Measurements from ENCODE around the gene GPRASP3. TPM values are rescaled to one million over a fixed set of nuclear protein-coding genes. Genes with fewer than 3 reads are reported as not detected.

The GPRASP3 gene
- total and polyA plus RNA-seq, 5 donors from 2014 or later, result 0.30 to 2.1 (median 1.4) TPM

DNA sequence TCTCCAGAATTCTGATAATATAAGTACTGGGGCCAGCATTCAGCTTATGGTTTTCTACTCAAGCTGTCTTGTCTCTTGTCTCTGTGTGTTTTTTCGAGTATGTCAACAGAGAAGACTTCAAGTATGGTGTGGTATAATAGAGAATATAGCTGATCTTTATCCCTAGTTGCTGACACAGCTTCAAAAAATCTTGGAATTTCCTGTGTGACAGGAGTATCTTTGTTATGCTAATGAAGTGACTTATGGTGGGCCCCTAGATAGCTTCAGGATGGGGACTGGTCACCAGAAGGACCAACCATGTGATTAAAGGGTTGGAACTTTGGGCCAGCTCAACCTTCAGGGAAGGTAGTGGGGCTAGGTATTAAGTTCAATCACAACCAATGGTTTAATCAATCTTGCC lies 2.9 kb downstream of the GPRASP3 start:
- Mint-ChIP-seq H3K4me1 (peaks cover 2 to 20% (median 15%) of the 10 kb centered on the region in 4 donors), H3K27me3 (no peaks in the 10 kb centered on the region), H3K9me3 (peaks cover 0 to 1% (median 0%) of the 10 kb centered on the region in 7 donors), H3K36me3 (peaks cover 3% of the 10 kb centered on the region), H3K27ac (no peak overlapping the region), H3K4me3 (no peak overlapping the region)
- H3K27me3 ChIP-seq (ENCODE audit: control insufficient read depth, insufficient read depth, low read length), result no peaks in the 10 kb centered on the region
- H3K36me3 ChIP-seq (ENCODE audit: control insufficient read depth, insufficient read depth, low read length), result no peaks in the 10 kb centered on the region
- no peaks in the 10 kb centered on the region for H3K9me3 ChIP-seq (ENCODE audit: control insufficient read depth in 2 of 2, low read length in 2 of 2)
- no peak overlapping the region for H3K4me3 ChIP-seq (ENCODE audit: low read depth, low read length)
- H3K4me1 ChIP-seq (ENCODE audit: control insufficient read depth, insufficient read depth, low read length, poor library complexity, severe bottlenecking), result peaks cover 6% of the 10 kb centered on the region
- no peak for DNase-seq
- no peak overlapping the region for H3K27ac ChIP-seq (ENCODE audit: insufficient read depth, low read length, poor library complexity, severe bottlenecking)
- no peak for ATAC-seq (ENCODE audit: low read depth in 2 of 2)

DNA sequence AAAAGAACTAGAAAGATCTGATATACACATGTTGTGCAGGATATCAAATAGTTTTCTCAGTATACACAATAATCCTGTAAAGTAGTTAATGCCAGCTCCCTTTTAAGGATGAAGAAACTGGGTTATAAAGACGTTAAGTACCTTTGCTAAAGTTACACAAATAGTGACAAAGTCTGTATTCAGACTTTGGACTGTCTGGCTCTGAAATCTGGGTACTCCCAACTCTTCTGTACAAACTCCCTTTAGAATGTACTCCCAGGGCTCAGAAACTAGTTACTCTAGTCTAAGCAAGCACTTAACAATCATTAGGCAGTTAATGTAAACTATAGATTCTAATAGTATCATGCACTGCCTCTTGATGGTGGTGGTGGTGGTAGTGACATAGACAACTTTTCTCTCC lies 7.2 kb downstream of the GPRASP3 start:
- no peaks in the 10 kb centered on the region for H3K9me3 ChIP-seq (ENCODE audit: control insufficient read depth in 2 of 2, low read length in 2 of 2)
- ATAC-seq (ENCODE audit: low read depth in 2 of 2), result no peak
- Mint-ChIP-seq H3K4me3 (no peak overlapping the region), H3K27ac (no peak overlapping the region), H3K36me3 (peaks cover 3% of the 10 kb centered on the region), H3K27me3 (no peaks in the 10 kb centered on the region), H3K4me1 (peaks cover 0 to 4% (median 1%) of the 10 kb centered on the region in 4 donors), H3K9me3 (no peaks in the 10 kb centered on the region)
- H3K27me3 ChIP-seq (ENCODE audit: control insufficient read depth, insufficient read depth, low read length), result no peaks in the 10 kb centered on the region
- no peak for DNase-seq
- H3K27ac ChIP-seq (ENCODE audit: insufficient read depth, low read length, poor library complexity, severe bottlenecking), result no peak overlapping the region
- H3K4me1 ChIP-seq (ENCODE audit: control insufficient read depth, insufficient read depth, low read length, poor library complexity, severe bottlenecking), result no peaks in the 10 kb centered on the region
- H3K4me3 ChIP-seq (ENCODE audit: low read depth, low read length), result no peak overlapping the region
- H3K36me3 ChIP-seq (ENCODE audit: control insufficient read depth, insufficient read depth, low read length), result no peaks in the 10 kb centered on the region

DNA sequence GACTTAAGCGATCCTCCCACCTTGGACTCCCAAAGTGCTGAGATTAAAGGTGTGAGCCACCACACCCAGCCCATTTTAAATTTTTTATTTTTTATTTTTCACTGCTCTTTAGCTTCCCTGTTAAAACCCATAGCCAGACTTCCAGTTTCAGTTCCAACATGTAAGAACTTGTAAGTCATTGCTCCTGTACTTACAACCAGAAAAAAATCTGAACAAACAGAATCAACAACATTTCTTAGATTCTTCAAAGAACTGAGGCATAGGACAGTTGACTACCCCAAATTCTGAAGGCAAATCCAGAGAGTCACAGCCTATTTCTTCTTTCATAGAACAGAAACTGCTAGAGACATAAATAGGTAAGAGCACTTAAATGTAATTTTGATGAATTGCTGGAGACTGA lies 8.1 kb downstream of the GPRASP3 start:
- H3K9me3 Mint-ChIP-seq, result no peaks in the 10 kb centered on the region
- peaks cover 3% of the 10 kb centered on the region for H3K36me3 Mint-ChIP-seq
- Histone ChIP-seq H3K4me3 (ENCODE audit: low read depth, low read length) (no peak overlapping the region), H3K36me3 (ENCODE audit: control insufficient read depth, insufficient read depth, low read length) (no peaks in the 10 kb centered on the region), H3K27ac (ENCODE audit: insufficient read depth, low read length, poor library complexity, severe bottlenecking) (no peak overlapping the region), H3K9me3 (ENCODE audit: control insufficient read depth in 2 of 2, low read length in 2 of 2) (no peaks in the 10 kb centered on the region), H3K27me3 (ENCODE audit: control insufficient read depth, insufficient read depth, low read length) (no peaks in the 10 kb centered on the region), H3K4me1 (ENCODE audit: control insufficient read depth, insufficient read depth, low read length, poor library complexity, severe bottlenecking) (no peaks in the 10 kb centered on the region)
- H3K27ac Mint-ChIP-seq, result no peak overlapping the region
- H3K4me1 Mint-ChIP-seq, result peaks cover 0 to 4% (median 1%) of the 10 kb centered on the region in 4 donors
- DNase-seq (no peak), ATAC-seq (ENCODE audit: low read depth in 2 of 2) (no peak)
- H3K27me3 Mint-ChIP-seq, result no peaks in the 10 kb centered on the region
- no peak overlapping the region for H3K4me3 Mint-ChIP-seq

DNA sequence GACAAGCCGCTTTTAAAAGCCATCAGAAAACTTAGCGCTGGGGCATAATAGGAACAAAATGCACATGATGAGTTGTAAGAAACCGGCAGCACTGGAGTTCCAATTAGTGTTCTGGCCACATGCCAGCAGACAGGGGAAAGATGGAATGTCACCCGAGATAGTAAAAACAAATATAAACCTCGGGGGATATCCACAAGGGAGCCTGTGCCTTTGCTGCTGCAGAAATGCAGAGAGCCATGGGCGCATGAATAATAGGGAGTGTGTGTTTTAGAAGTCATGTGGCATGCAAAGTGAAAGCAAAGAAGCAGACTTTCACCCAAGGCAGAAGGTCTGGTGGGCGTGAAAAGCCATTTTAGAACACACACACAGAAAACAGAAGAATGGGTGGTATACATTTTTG lies 19.1 kb downstream of the GPRASP3 start:
- Histone ChIP-seq H3K4me1 (ENCODE audit: control insufficient read depth, insufficient read depth, low read length, poor library complexity, severe bottlenecking) (no peaks in the 10 kb centered on the region), H3K27me3 (ENCODE audit: control insufficient read depth, insufficient read depth, low read length) (no peaks in the 10 kb centered on the region), H3K36me3 (ENCODE audit: control insufficient read depth, insufficient read depth, low read length) (no peaks in the 10 kb centered on the region), H3K9me3 (ENCODE audit: control insufficient read depth in 2 of 2, low read length in 2 of 2) (no peaks in the 10 kb centered on the region), H3K4me3 (ENCODE audit: low read depth, low read length) (no peak overlapping the region), H3K27ac (ENCODE audit: insufficient read depth, low read length, poor library complexity, severe bottlenecking) (no peak overlapping the region)
- ATAC-seq (ENCODE audit: low read depth in 2 of 2) (no peak), DNase-seq (no peak)
- Mint-ChIP-seq H3K27me3 (no peaks in the 10 kb centered on the region), H3K4me3 (no peak overlapping the region), H3K9me3 (no peaks in the 10 kb centered on the region), H3K36me3 (no peaks in the 10 kb centered on the region), H3K4me1 (no peaks in the 10 kb centered on the region), H3K27ac (no peak overlapping the region)

DNA sequence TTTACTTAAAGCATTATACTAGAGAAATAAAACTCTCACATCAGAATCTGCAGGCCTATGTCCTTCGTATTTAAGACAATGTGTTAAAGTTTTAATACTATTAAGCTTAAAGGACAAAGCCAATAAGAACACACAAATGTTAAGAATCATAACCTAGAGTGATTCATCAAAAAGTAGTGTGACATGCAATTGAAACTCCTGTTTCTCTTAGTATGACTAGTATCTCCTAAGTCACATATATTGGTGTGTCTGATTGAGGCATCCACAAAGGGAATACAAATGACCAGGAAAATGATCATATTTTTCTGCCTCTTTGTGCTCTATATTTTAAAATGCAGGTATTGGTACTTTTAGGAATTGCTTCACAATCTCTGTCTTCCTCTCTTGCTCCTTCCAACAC lies 23.8 kb downstream of the GPRASP3 start:
- no peaks in the 10 kb centered on the region for H3K9me3 Mint-ChIP-seq
- Histone ChIP-seq H3K9me3 (ENCODE audit: control insufficient read depth in 2 of 2, low read length in 2 of 2) (no peaks in the 10 kb centered on the region), H3K27ac (ENCODE audit: insufficient read depth, low read length, poor library complexity, severe bottlenecking) (no peak overlapping the region), H3K4me1 (ENCODE audit: control insufficient read depth, insufficient read depth, low read length, poor library complexity, severe bottlenecking) (peaks cover 2% of the 10 kb centered on the region), H3K4me3 (ENCODE audit: low read depth, low read length) (no peak overlapping the region), H3K36me3 (ENCODE audit: control insufficient read depth, insufficient read depth, low read length) (no peaks in the 10 kb centered on the region), H3K27me3 (ENCODE audit: control insufficient read depth, insufficient read depth, low read length) (no peaks in the 10 kb centered on the region)
- no peak overlapping the region for H3K27ac Mint-ChIP-seq
- no peaks in the 10 kb centered on the region for H3K27me3 Mint-ChIP-seq
- peak overlapping the region in 1 of 4 donors; percentile 88 for H3K4me3 Mint-ChIP-seq
- ATAC-seq (ENCODE audit: low read depth in 2 of 2) (no peak), DNase-seq (no peak)
- peaks cover 0 to 4% (median 2%) of the 10 kb centered on the region in 4 donors for H3K4me1 Mint-ChIP-seq
- no peaks in the 10 kb centered on the region for H3K36me3 Mint-ChIP-seq

DNA sequence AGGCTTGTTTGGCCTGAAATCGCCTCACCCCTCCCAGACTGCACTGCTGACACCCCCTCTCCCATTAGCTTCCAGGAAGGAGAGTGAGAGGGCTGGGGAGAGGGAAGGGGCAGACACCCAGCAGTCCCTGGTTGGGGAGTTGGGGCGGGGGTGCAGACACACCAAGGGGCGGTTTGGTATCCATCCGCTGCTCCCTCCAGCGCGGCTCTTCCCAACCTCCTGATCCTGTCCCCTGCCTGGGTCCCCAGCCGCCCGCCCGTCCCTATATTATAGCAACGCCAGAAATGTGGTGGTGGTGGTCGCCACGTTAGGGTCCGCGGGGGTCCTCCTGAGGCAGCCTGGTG lies 24.9 kb downstream of the GPRASP3 start:
- Mint-ChIP-seq H3K4me1 (peaks cover 0 to 4% (median 2%) of the 10 kb centered on the region in 4 donors), H3K9me3 (no peaks in the 10 kb centered on the region), H3K27me3 (no peaks in the 10 kb centered on the region), H3K36me3 (no peaks in the 10 kb centered on the region), H3K4me3 (peak overlapping the region; percentile 51 to 89 (median 84)), H3K27ac (no peak overlapping the region)
- no peak overlapping the region for H3K27ac ChIP-seq (ENCODE audit: insufficient read depth, low read length, poor library complexity, severe bottlenecking)
- peaks cover 2% of the 10 kb centered on the region for H3K4me1 ChIP-seq (ENCODE audit: control insufficient read depth, insufficient read depth, low read length, poor library complexity, severe bottlenecking)
- no peak for ATAC-seq (ENCODE audit: low read depth in 2 of 2)
- no peaks in the 10 kb centered on the region for H3K9me3 ChIP-seq (ENCODE audit: control insufficient read depth in 2 of 2, low read length in 2 of 2)
- H3K4me3 ChIP-seq (ENCODE audit: low read depth, low read length), result no peak overlapping the region
- DNase-seq, result no peak
- no peaks in the 10 kb centered on the region for H3K36me3 ChIP-seq (ENCODE audit: control insufficient read depth, insufficient read depth, low read length)
- H3K27me3 ChIP-seq (ENCODE audit: control insufficient read depth, insufficient read depth, low read length), result no peaks in the 10 kb centered on the region

DNA sequence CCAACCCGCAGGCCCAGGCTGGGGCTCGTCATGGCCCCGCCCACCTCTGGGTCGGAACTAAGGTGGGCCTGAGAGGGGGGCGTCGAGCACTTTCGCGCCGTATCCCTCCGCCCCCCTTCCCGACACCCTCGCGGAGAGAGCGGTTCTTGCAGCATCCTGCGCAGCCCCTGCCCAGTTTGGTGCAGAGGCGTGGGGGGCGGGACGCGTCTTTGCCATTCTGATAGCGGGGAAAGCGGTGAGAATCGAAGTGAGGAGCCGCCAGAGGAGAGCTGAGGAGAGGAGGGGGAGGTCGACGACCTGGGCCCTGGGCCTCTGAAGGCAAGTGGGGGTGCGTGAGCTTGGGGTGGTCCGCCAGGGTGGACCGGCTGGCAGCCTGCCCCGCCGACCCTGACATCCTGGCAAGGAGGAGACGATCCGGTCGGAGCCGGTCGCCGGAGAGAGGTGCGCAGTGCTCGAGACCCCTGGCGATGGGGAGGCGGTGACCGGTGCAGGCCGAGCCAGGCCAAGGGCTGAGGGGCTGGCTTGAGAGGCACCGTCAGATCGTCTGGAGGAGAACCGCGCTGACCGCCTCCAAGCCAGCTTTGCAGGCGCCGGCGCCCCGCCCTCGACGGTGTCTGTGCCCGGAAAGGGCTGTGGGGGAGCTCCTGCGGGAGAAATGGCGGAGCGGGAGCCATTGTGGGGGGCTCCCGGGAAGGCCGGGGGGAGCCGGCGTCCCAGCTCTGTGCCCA lies 25.5 kb downstream of the GPRASP3 start:
- peaks cover 2% of the 10 kb centered on the region for H3K4me1 ChIP-seq (ENCODE audit: control insufficient read depth, insufficient read depth, low read length, poor library complexity, severe bottlenecking)
- no peaks in the 10 kb centered on the region for H3K36me3 ChIP-seq (ENCODE audit: control insufficient read depth, insufficient read depth, low read length)
- no peak overlapping the region for H3K4me3 ChIP-seq (ENCODE audit: low read depth, low read length)
- H3K9me3 Mint-ChIP-seq, result no peaks in the 10 kb centered on the region
- H3K4me3 Mint-ChIP-seq, result peak overlapping the region in 3 of 4 donors; percentile 51 to 89 (median 79)
- H3K27ac ChIP-seq (ENCODE audit: insufficient read depth, low read length, poor library complexity, severe bottlenecking), result no peak overlapping the region
- no peaks in the 10 kb centered on the region for H3K27me3 Mint-ChIP-seq
- H3K4me1 Mint-ChIP-seq, result peaks cover 0 to 4% (median 2%) of the 10 kb centered on the region in 4 donors
- ATAC-seq (ENCODE audit: low read depth in 2 of 2) (peak in 1 of 2 donors; percentile 42), DNase-seq (no peak)
- no peaks in the 10 kb centered on the region for H3K27me3 ChIP-seq (ENCODE audit: control insufficient read depth, insufficient read depth, low read length)
- no peaks in the 10 kb centered on the region for H3K36me3 Mint-ChIP-seq
- no peak overlapping the region for H3K27ac Mint-ChIP-seq
- no peaks in the 10 kb centered on the region for H3K9me3 ChIP-seq (ENCODE audit: control insufficient read depth in 2 of 2, low read length in 2 of 2)

DNA sequence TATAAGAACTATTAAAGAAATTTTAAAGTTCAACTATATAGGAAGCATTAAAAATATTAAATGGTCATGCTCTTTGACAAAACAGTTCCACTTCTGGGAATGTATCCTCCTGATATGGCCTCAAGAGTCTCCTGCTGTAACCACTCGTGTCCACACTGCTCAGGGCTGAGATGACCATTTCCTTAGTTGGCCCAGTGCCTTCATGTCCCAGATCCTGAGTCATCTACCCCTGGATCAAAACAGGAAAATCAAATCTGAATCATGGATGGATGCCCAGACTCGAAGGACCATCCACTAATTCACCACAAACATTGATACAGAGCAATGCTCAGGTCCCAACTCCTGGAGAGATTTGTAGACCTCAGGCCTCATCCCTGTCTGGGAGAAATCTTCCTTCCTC lies 44.7 kb downstream of the GPRASP3 start:
- Mint-ChIP-seq H3K27me3 (peaks cover 6% of the 10 kb centered on the region), H3K9me3 (no peaks in the 10 kb centered on the region), H3K4me3 (peak overlapping the region in 1 of 4 donors; percentile 7), H3K4me1 (peaks cover 0 to 13% (median 8%) of the 10 kb centered on the region in 4 donors), H3K27ac (no peak overlapping the region), H3K36me3 (no peaks in the 10 kb centered on the region)
- H3K9me3 ChIP-seq (ENCODE audit: control insufficient read depth in 2 of 2, low read length in 2 of 2), result no peaks in the 10 kb centered on the region
- no peaks in the 10 kb centered on the region for H3K36me3 ChIP-seq (ENCODE audit: control insufficient read depth, insufficient read depth, low read length)
- H3K4me1 ChIP-seq (ENCODE audit: control insufficient read depth, insufficient read depth, low read length, poor library complexity, severe bottlenecking), result peaks cover 8% of the 10 kb centered on the region
- H3K4me3 ChIP-seq (ENCODE audit: low read depth, low read length), result no peak overlapping the region
- DNase-seq, result no peak
- H3K27me3 ChIP-seq (ENCODE audit: control insufficient read depth, insufficient read depth, low read length), result no peaks in the 10 kb centered on the region
- ATAC-seq (ENCODE audit: low read depth in 2 of 2), result no peak
- H3K27ac ChIP-seq (ENCODE audit: insufficient read depth, low read length, poor library complexity, severe bottlenecking), result no peak overlapping the region

Data from CD4-positive, CD25-positive, alpha-beta regulatory T cell (primary cell).